Retinal pigment epithelial cell (primary cell): Measurements from ENCODE around the gene RGS19.
A peak's percentile ranks its signal among the peaks of the same experiment; 100 is the strongest.

Experiments used
- DNase-seq: peaks from one replicate; pipeline ENCODE4 v3.0.0-alpha.2; 2010; ENCODE audit warnings: low read depth
- H3K4me3 ChIP-seq: 2 replicates; pipeline ENCODE4 v1.5.1; 2011; ENCODE audit warnings: mild to moderate bottlenecking, low read length, control low read depth, moderate library complexity
- TF ChIP-seq, protein P1 (sequence below): conservative IDR thresholded peaks from 2 replicates; pipeline ENCODE4 v1.5.1; 2011; ENCODE audit warnings: low read depth, low read length, control low read depth, inconsistent platforms

Gene RGS19

DNA sequence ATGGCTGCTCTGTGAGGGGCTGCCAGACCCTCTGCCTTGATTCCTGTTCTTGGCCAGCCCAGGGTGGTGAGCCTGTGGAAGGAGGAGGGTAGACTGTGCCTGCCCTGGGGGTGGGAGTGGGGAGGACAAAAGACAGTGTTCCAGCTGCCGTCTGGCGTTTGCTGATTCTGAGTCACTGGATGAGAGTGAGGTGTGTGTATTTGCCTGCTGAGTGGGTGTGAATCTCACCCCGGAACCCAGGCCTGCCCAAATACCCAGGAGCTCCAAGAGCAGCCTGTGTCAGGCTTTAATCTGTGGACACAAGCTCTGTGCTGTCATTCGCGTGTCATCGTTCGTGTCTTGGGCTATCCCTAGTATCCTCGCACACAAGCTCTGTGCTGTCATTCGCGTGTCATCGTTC, 7.5 kb upstream of the RGS19 start:
- DNase-seq: no peak
- H3K4me3 ChIP-seq: no peak overlapping the region
- TF ChIP-seq, protein P1, sequence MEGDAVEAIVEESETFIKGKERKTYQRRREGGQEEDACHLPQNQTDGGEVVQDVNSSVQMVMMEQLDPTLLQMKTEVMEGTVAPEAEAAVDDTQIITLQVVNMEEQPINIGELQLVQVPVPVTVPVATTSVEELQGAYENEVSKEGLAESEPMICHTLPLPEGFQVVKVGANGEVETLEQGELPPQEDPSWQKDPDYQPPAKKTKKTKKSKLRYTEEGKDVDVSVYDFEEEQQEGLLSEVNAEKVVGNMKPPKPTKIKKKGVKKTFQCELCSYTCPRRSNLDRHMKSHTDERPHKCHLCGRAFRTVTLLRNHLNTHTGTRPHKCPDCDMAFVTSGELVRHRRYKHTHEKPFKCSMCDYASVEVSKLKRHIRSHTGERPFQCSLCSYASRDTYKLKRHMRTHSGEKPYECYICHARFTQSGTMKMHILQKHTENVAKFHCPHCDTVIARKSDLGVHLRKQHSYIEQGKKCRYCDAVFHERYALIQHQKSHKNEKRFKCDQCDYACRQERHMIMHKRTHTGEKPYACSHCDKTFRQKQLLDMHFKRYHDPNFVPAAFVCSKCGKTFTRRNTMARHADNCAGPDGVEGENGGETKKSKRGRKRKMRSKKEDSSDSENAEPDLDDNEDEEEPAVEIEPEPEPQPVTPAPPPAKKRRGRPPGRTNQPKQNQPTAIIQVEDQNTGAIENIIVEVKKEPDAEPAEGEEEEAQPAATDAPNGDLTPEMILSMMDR: no peak

DNA sequence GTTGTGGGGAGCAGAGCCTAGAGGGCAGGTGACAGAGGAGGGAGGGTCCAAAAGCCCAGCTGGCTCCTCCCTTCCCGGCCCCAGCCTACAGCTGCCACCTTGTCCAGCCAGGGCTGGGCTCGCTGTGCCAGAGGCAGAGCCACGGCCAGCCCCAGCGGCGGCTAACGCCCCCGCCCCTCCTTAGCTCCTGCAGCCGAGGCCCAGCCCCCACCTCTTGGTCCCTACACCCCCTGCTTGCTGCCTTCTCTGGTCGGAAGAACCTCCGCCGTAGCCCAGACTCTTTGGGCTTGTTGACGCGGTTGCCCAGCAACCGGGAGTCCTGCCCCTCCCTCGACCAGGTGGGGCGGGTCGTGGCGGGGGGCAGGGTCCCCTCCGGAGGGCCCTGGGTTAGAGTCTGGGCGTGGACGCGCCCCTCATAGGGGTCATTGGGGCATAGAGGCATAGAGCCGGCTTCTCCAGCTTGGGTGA, 5.4 kb upstream of the RGS19 start:
- H3K4me3 ChIP-seq: no peak overlapping the region
- TF ChIP-seq, protein P1: no peak
- no peak for DNase-seq

DNA sequence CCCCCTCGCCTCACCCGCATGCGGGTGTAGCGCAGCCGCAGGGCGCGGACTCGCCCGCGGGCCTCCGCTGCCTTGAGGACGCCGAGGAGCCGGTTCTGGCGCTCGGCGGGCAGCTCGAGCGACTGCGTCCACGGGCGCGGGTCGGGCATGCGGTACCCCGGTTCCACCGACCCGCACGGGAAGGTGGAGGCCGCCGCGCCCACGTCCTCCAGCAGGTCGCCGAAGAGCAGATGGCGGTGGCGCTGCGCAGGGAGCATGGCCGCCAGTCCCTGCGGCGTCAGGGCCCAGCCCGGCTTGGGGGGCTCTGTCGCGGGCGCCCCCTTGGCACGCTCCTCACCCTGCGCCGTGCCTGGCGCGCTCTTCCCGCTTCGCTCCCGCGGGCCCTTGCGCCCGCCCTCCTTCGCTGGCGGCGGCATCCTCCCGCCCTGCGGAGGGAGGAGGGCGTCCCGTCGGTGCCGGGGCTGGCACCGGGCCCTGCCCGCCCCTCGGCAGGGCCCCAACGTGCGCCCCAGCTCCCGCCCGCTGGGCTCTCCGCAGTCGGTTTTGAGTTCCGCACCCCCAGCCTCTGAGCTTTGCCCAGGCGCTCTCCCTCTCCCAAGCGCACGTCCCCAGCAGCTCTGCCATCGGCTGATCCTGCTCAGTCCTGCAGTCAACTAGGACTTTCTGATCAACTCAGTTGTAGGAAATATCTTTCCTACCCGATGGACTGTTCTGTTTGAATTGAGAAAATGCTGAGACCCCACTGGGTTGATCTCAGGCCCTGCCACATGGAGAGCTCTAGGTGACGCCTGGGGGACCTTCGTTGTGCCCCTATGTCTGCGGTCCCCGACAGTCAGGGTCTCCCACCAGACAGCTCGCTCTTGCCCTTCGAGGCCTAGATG, 4.7 kb upstream of the RGS19 start, which contains the start of gene LKAAEAR1:
LKAAEAR1 (minus strand) TSS at position 595 of the 881 bp plus-strand sequence; CDS start at position 416, 179 bp downstream.
- no peak for DNase-seq
- TF ChIP-seq, protein P1: no peak
- peak within 1 kb of the TSS; percentile 15 for H3K4me3 ChIP-seq

DNA sequence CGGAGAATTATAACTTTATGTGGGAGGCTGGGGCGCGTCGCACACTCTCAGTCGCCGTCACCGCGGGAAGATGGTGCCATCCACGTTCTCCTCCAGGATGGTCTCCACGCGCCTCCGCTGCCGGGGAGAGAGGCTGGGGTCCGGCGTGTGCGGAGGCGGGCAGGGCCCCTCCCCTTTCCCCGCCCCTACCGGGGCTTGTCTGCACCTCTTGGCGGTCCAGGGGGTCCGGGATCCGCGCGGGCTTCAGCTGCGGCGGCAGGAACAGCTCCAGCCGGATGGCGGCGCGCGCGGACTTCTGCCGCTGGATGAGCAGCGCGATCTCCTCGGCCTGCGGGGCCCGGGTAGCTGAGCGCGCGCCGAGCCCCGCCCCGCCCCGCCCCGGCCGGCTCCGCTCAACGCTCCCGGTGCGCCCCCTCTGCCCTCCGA, 4.1 kb upstream of the RGS19 start:
- DNase-seq: no peak
- TF ChIP-seq, protein P1: peak; percentile 51
- H3K4me3 ChIP-seq: peak overlapping the region; percentile 15

DNA sequence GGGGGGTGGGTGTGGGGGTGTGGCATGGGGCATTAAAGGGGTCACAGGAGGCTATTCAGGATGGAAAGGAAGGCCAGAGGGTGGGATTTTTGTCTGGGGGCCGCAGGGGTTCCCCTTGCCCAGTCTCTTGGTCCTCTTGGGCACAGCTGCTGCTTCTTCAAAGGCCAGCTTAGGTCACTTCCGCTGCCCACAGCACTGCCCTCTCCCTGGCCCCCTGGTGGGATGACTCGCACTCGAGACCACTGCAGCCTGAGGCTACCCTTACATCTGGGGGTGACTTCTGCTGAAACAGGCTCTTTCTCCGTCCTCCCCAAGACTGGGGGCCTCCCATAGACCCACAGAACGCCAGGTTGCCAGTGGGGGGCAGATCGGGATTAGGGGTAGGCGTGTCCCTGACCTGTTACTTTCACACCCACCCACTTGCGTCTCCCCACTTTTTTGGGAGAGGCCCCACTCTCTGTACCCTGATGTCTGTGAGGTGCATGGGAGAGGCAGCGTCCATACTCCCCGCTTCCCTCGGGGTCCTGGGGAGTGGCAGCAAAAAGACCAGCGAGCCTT, 3.6 kb upstream of the RGS19 start:
- TF ChIP-seq, protein P1: no peak
- H3K4me3 ChIP-seq: no peak overlapping the region
- DNase-seq: no peak

DNA sequence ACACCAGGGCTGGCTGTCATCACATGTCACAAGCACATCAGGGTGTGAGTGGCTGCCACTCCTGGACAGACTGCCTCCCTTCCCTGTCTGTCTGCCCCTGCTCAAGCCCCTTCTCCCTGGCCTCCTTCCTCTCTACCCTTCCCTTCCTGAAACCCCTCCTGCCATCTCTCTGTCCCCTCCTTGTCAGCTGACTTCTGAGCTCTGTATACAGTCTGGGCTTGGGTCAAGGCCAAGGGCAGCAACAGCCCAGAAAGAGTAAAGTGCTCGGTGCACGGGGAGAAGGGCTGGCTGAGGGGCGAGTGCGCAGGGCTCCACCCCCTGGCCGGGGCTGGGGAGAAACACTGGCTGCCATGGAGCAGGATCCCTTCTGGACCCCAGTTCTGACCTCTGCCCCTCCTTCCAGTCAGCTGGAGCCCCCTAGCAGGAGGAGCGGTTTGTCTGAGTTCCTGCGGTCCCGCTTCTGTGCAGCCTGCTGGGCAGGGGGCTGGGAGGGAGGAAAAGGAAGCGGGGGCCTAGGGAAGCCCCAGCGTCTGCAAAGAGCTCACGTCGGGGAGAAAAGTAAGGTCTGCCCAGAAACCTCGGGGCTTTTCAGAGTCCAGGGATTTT, 2.9 kb upstream of the RGS19 start:
- TF ChIP-seq, protein P1: no peak
- no peak for DNase-seq
- no peak overlapping the region for H3K4me3 ChIP-seq
